ENCODE results near the gene FHL2. TPM values are rescaled to one million over a fixed set of nuclear protein-coding genes. Genes with fewer than 3 reads are reported as not detected.
A peak's percentile ranks its signal among the peaks of the same experiment; 100 is the strongest.

The FHL2 gene
- total RNA-seq, 6 donors from 2014 or later = 2.4 to 15.0 (median 7.2) TPM

- Histone ChIP-seq H3K27ac (peak overlapping the region in 1 of 4 donors; percentile 33), H3K27me3 (no peaks in the 10 kb centered on the region), H3K4me3 (no peak overlapping the region), H3K4me1 (peaks cover 0 to 16% (median 4%) of the 10 kb centered on the region in 4 donors), H3K36me3 (no peaks in the 10 kb centered on the region), H3K9me3 (no peaks in the 10 kb centered on the region)
- DNase-seq (no peak), ATAC-seq (ENCODE audit: low FRiP score in 2 of 2) (no peak)
- WGBS, 2 donors = 66% methylated on average over 7 of the region's 7 CpGs
- TF ChIP-seq EP300 (IDR thresholded peaks at IDR 0.05) (no peak), POLR2AphosphoS5 (IDR thresholded peaks at IDR 0.05) (no peak), CTCF (IDR thresholded peaks at IDR 0.05) (no peak), POLR2A (IDR thresholded peaks at IDR 0.05) (no peak)
Observed at GRCh38 chr2:105320651-105321215, 78.1 kb downstream of the FHL2 start.

GRCh38 chr2:105317937-105318336 lies 80.9 kb downstream of the FHL2 start:
- H3K4me1 ChIP-seq = peaks cover 0 to 14% (median 4%) of the 10 kb centered on the region in 4 donors

GRCh38 chr2:105315314-105315713 lies 83.5 kb downstream of the FHL2 start:
- H3K36me3 ChIP-seq = no peaks in the 10 kb centered on the region
- 87 to 90% methylated on average over 3 of the region's 3 CpGs for WGBS, 2 donors
- DNase-seq = no peak
- ATAC-seq (ENCODE audit: low FRiP score in 2 of 2) = no peak
- no peak overlapping the region for H3K4me3 ChIP-seq
- H3K4me1 ChIP-seq = peaks cover 0 to 8% (median 1%) of the 10 kb centered on the region in 4 donors
- H3K27me3 ChIP-seq = no peaks in the 10 kb centered on the region
- H3K9me3 ChIP-seq = no peaks in the 10 kb centered on the region
- TF ChIP-seq CTCF (IDR thresholded peaks at IDR 0.05) = no peak
- no peak for TF ChIP-seq POLR2AphosphoS5 (IDR thresholded peaks at IDR 0.05)
- TF ChIP-seq POLR2A (IDR thresholded peaks at IDR 0.05) = no peak
- TF ChIP-seq EP300 (IDR thresholded peaks at IDR 0.05) = no peak
- H3K27ac ChIP-seq = no peak overlapping the region

More at GRCh38 chr2:105317937-105318336, 80.9 kb downstream of the FHL2 start:
- TF ChIP-seq POLR2A (IDR thresholded peaks at IDR 0.05) = no peak
- no peak for TF ChIP-seq EP300 (IDR thresholded peaks at IDR 0.05)
- no peak for TF ChIP-seq CTCF (IDR thresholded peaks at IDR 0.05)
- TF ChIP-seq POLR2AphosphoS5 (IDR thresholded peaks at IDR 0.05) = no peak
- H3K36me3 ChIP-seq = no peaks in the 10 kb centered on the region
- ATAC-seq (ENCODE audit: low FRiP score in 2 of 2) (no peak), DNase-seq (no peak)
- no peak overlapping the region for H3K27ac ChIP-seq
- WGBS, 2 donors = 91% methylated on average over 3 of the region's 3 CpGs
- no peaks in the 10 kb centered on the region for H3K27me3 ChIP-seq
- H3K9me3 ChIP-seq = no peaks in the 10 kb centered on the region
- H3K4me3 ChIP-seq = no peak overlapping the region

GRCh38 chr2:105313877-105314276 lies 85.0 kb downstream of the FHL2 start:
- peak in 1 of 2 donors; percentile 19 for ATAC-seq (ENCODE audit: low FRiP score in 2 of 2)
- no peaks in the 10 kb centered on the region for H3K9me3 ChIP-seq
- peaks cover 0 to 1% (median 0%) of the 10 kb centered on the region in 4 donors for H3K36me3 ChIP-seq
- H3K27ac ChIP-seq = no peak overlapping the region
- H3K27me3 ChIP-seq = no peaks in the 10 kb centered on the region
- DNase-seq = no peak
- H3K4me3 ChIP-seq = no peak overlapping the region
- peaks cover 0 to 10% (median 5%) of the 10 kb centered on the region in 4 donors for H3K4me1 ChIP-seq
- TF ChIP-seq POLR2A (IDR thresholded peaks at IDR 0.05) (no peak), CTCF (IDR thresholded peaks at IDR 0.05) (no peak), EP300 (IDR thresholded peaks at IDR 0.05) (no peak), POLR2AphosphoS5 (IDR thresholded peaks at IDR 0.05) (no peak)

Other genes with a start within 250 kb of the FHL2 start
- not detected for gene GPR45, start 157.3 kb downstream of the FHL2 start, total RNA-seq
- 10 to 100 TPM; 18.6 to 25.7 (median 20.8) TPM for gene TGFBRAP1, start 69.3 kb downstream of the FHL2 start, total RNA-seq
- gene C2orf49, start 61.5 kb downstream of the FHL2 start, total RNA-seq = 10 to 100 TPM; 12.8 to 38.5 (median 13.5) TPM

All from upper lobe of left lung (tissue), 6 donors.